ENCODE measurements around the gene MED13. TPM values are rescaled to one million over a fixed set of nuclear protein-coding genes. Genes with fewer than 3 reads are reported as not detected.
"Not testable (repeated sequence)": the region's sequence is repeated elsewhere in the genome, so short reads cannot be mapped to it uniquely, and the experiment has no call there.

The MED13 gene
- total and polyA plus RNA-seq, 5 experiments from 2014 or later: 2.1 to 82.4 (median 3.7) TPM

DNA sequence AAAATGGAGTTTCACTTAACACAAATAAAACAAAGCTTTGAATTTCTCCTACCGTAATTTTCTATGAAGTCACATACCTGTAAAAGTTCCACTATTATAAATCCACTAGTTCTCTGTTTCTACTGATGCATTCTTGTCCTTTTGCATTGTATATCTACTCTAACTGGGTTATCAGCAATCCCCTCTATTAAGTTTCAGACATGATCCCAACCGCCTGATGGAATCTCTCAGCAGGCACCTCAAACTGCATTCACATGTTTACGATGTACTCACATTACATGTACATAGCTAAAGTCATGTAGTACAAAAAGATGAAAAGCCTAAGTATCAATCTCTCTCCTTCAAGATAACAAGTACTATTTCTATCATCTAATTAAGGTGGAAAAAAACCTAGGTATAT lies 64.9 kb downstream of the MED13 start:
- no peaks in the 10 kb centered on the region for H3K27me3 Mint-ChIP-seq
- no peak overlapping the region for H3K4me3 Mint-ChIP-seq
- peaks cover 1 to 37% (median 5%) of the 10 kb centered on the region in 3 donors for H3K36me3 Mint-ChIP-seq
- POLR2A ChIA-PET: interaction anchor here (0.5 kb wide), 1 partner anchor 770 kb away, joined by 6 read pairs; no protein-coding TSS in a partner anchor
- DNase-seq: no peak
- H3K4me1 Mint-ChIP-seq: peaks cover 25 to 56% (median 38%) of the 10 kb centered on the region in 4 donors
- peak overlapping the region in 4 of 10 donors; percentile 0 to 78 (median 20) for H3K27ac Mint-ChIP-seq
- no peak for ATAC-seq
- H3K9me3 Mint-ChIP-seq: no peaks in the 10 kb centered on the region

- ATAC-seq, H3K27me3 Mint-ChIP-seq, H3K9me3 Mint-ChIP-seq, H3K4me3 Mint-ChIP-seq, DNase-seq, POLR2A ChIA-PET: not testable (repeated sequence)
- H3K27ac Mint-ChIP-seq: peak overlapping the region in 5 of 10 donors; percentile 19 to 78 (median 30)
- H3K4me1 Mint-ChIP-seq: peaks cover 20 to 44% (median 30%) of the 10 kb centered on the region in 4 donors
- peaks cover 0 to 38% (median 1%) of the 10 kb centered on the region in 3 donors for H3K36me3 Mint-ChIP-seq
These were observed 66.5 kb downstream of the MED13 start for GRCh38 chr17:61998534-61998933.

- peak overlapping the region in 1 of 10 donors; percentile 23 for H3K27ac Mint-ChIP-seq
- H3K4me1 Mint-ChIP-seq: peaks cover 20 to 44% (median 30%) of the 10 kb centered on the region in 4 donors
- no peaks in the 10 kb centered on the region for H3K9me3 Mint-ChIP-seq
- no peak overlapping the region for H3K4me3 Mint-ChIP-seq
- H3K36me3 Mint-ChIP-seq: peaks cover 0 to 42% (median 1%) of the 10 kb centered on the region in 3 donors
- ATAC-seq: no peak
- DNase-seq: no peak
- POLR2A ChIA-PET: no interaction called here
- no peaks in the 10 kb centered on the region for H3K27me3 Mint-ChIP-seq
These were observed 67.4 kb downstream of the MED13 start for GRCh38 chr17:61997664-61998063.

DNA sequence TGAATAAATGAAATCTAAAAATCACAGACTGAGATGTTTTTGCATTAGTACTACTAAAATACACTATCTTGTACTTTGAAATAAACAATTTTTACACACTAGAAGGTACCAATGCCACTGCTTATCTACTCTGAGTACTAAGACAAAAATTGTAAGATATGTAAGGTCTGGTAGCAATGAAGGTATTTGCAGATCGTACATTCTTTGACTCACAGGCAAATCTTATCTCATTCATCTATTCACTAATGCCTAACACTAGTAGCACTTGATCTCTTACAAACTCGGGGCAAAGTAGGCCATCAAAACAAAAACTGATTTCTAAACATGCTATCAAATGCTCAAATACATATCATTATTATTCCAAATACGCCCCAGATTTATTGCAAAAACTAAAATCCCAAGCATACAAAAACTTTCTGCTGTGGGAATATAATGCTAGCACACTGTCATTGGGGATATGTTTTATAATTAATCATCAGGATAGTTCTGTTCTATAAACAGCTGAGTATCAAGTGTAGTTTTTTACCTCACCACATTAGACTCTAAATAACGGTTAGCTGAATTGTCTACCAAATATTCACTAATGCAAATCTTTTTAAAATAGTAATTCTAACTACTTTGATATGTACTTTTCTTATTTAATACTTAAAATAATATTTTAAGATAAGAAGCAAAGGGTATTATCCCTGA lies 68.0 kb downstream of the MED13 start:
- peaks cover 0 to 47% (median 1%) of the 10 kb centered on the region in 3 donors for H3K36me3 Mint-ChIP-seq
- ATAC-seq: no peak
- H3K4me1 Mint-ChIP-seq: peaks cover 20 to 44% (median 29%) of the 10 kb centered on the region in 4 donors
- H3K9me3 Mint-ChIP-seq: no peaks in the 10 kb centered on the region
- no peak for DNase-seq
- H3K4me3 Mint-ChIP-seq: no peak overlapping the region
- peak overlapping the region in 3 of 10 donors; percentile 4 to 80 (median 41) for H3K27ac Mint-ChIP-seq
- POLR2A ChIA-PET: no interaction called here
- no peaks in the 10 kb centered on the region for H3K27me3 Mint-ChIP-seq

DNA sequence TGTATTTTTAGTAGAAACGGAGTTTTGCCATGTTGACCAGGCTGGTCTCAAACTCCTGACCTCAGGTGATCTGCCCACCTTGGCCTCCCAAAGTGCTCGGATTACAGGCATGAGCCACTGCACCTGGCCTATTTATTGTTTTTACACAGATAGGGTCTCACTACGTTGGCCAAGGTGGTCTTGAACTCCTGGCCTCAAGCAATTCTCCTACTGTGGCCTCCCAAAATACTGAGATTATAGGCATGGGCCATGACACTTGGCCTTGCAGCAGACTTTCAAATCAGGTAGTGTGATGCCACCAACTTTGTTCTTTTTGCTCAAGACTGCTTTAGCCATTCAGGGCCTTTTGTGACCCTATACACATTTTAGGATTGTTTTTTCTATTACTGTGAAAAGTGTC lies 75.6 kb downstream of the MED13 start:
- H3K4me1 Mint-ChIP-seq: peaks cover 0 to 2% (median 1%) of the 10 kb centered on the region in 4 donors
- POLR2A ChIA-PET: no interaction called here
- DNase-seq (no peak), ATAC-seq (no peak)
- no peaks in the 10 kb centered on the region for H3K27me3 Mint-ChIP-seq
- H3K27ac Mint-ChIP-seq: no peak overlapping the region
- no peaks in the 10 kb centered on the region for H3K9me3 Mint-ChIP-seq
- peaks cover 0 to 78% (median 5%) of the 10 kb centered on the region in 3 donors for H3K36me3 Mint-ChIP-seq
- H3K4me3 Mint-ChIP-seq: no peak overlapping the region

DNA sequence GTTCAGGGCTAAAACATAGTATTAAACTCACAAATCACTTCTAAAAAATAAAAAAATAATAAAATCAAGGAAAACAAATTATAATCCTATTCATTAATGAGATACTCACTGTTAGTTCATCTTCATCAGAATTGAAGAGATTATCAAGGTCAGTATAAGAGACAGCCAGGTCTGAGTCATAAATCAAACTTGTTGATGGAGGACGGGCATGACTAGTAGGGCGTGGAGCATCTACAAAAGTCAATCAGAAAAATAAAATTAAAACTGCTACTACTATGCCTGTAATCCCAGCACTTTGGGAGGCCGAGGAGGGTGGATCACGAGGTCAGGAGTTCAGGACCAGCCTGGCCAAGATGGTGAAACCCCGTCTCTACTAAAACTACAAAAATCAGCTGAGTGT lies 78.2 kb downstream of the MED13 start:
- ATAC-seq (no peak), DNase-seq (no peak)
- Mint-ChIP-seq H3K4me1 (peaks cover 0 to 9% (median 2%) of the 10 kb centered on the region in 4 donors), H3K27ac (peak overlapping the region in 3 of 10 donors; percentile 7 to 29 (median 28)), H3K27me3 (no peaks in the 10 kb centered on the region), H3K36me3 (peaks cover 0 to 79% (median 14%) of the 10 kb centered on the region in 3 donors), H3K4me3 (no peak overlapping the region), H3K9me3 (no peaks in the 10 kb centered on the region)
- POLR2A ChIA-PET: no interaction called here

- peaks cover 5 to 20% (median 15%) of the 10 kb centered on the region in 4 donors for H3K4me1 Mint-ChIP-seq
- POLR2A ChIA-PET: no interaction called here
- no peak for DNase-seq
- peaks cover 5 to 81% (median 16%) of the 10 kb centered on the region in 3 donors for H3K36me3 Mint-ChIP-seq
- H3K9me3 Mint-ChIP-seq: no peaks in the 10 kb centered on the region
- ATAC-seq: no peak
- no peak overlapping the region for H3K4me3 Mint-ChIP-seq
- H3K27me3 Mint-ChIP-seq: no peaks in the 10 kb centered on the region
- no peak overlapping the region for H3K27ac Mint-ChIP-seq
These were observed 80.3 kb downstream of the MED13 start for GRCh38 chr17:61984821-61985220.

GRCh38 chr17:61981323-61981722 lies 83.8 kb downstream of the MED13 start:
- H3K4me3 Mint-ChIP-seq: no peak overlapping the region
- no peaks in the 10 kb centered on the region for H3K27me3 Mint-ChIP-seq
- DNase-seq: no peak
- no peak for ATAC-seq
- POLR2A ChIA-PET: interaction anchor here (1.1 kb wide), 1 partner anchor 13 kb away, joined by 3 read pairs; no protein-coding TSS in a partner anchor
- H3K4me1 Mint-ChIP-seq: peaks cover 7 to 24% (median 19%) of the 10 kb centered on the region in 4 donors
- peaks cover 5 to 87% (median 26%) of the 10 kb centered on the region in 3 donors for H3K36me3 Mint-ChIP-seq
- no peaks in the 10 kb centered on the region for H3K9me3 Mint-ChIP-seq
- peak overlapping the region in 6 of 10 donors; percentile 0 to 77 (median 52) for H3K27ac Mint-ChIP-seq

GRCh38 chr17:61980535-61980934 lies 84.5 kb downstream of the MED13 start:
- Mint-ChIP-seq H3K27ac (peak overlapping the region in 7 of 10 donors; percentile 1 to 48 (median 16)), H3K27me3 (no peaks in the 10 kb centered on the region), H3K4me1 (peaks cover 10 to 28% (median 19%) of the 10 kb centered on the region in 4 donors), H3K36me3 (peaks cover 5 to 88% (median 26%) of the 10 kb centered on the region in 3 donors), H3K9me3 (no peaks in the 10 kb centered on the region), H3K4me3 (no peak overlapping the region)
- DNase-seq: no peak
- POLR2A ChIA-PET: interaction anchor here (1.1 kb wide), 1 partner anchor 12 kb away, joined by 3 read pairs; no protein-coding TSS in a partner anchor
- no peak for ATAC-seq

DNA sequence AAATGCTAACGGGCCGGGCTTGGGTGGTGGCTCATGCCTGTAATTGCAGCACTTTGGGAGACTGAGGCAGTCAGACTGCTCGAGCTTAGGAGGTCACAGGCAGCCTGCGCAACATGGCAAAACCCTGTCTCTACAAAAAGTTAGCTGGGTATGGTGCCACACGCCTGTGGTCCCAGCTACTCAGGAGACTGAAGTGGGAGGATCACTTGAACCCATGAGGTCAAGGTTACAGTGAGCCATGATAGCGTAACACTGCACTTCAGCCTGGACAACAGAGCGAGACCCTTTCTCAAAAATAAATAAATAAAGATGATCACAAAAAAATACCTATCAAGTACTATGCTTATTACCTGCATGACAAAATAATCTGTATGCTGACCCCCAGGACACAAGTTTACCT lies 91.0 kb downstream of the MED13 start:
- peak overlapping the region in 4 of 10 donors; percentile 2 to 79 (median 30) for H3K27ac Mint-ChIP-seq

GRCh38 chr17:61972311-61972710 lies 92.8 kb downstream of the MED13 start:
- Mint-ChIP-seq H3K36me3 (peaks cover 0 to 80% (median 18%) of the 10 kb centered on the region in 3 donors), H3K9me3 (no peaks in the 10 kb centered on the region), H3K27ac (no peak overlapping the region), H3K4me3 (no peak overlapping the region), H3K4me1 (peaks cover 5 to 18% (median 14%) of the 10 kb centered on the region in 4 donors), H3K27me3 (no peaks in the 10 kb centered on the region)
- POLR2A ChIA-PET: no interaction called here
- no peak for ATAC-seq
- DNase-seq: no peak

More for the DNA sequence above, 91.0 kb downstream of the MED13 start:
- Mint-ChIP-seq H3K9me3 (no peaks in the 10 kb centered on the region), H3K4me3 (no peak overlapping the region), H3K4me1 (peaks cover 5 to 21% (median 15%) of the 10 kb centered on the region in 4 donors), H3K36me3 (peaks cover 0 to 84% (median 22%) of the 10 kb centered on the region in 3 donors), H3K27me3 (no peaks in the 10 kb centered on the region)
- POLR2A ChIA-PET: interaction anchor here (0.6 kb wide), 1 partner anchor 15 kb away, joined by 6 read pairs; no protein-coding TSS in a partner anchor
- no peak for DNase-seq
- ATAC-seq: no peak

DNA sequence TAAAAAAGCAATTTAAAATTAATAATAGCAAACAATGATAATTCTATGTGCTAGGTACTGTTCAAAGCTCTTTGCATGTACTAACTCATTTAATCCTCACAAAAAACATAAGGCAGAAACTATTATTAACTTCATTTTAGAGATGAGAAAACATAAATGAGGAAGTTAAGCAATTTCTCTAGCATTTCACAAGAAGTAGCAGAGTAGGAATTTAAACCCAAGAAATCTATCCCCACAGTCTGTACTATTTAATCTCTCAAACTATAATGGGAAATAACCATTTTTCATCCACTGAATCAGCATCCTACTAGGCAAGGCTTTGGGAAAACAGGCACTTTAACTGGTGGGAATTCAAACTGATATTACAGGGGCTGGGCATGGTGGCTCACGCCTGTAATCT lies 95.0 kb downstream of the MED13 start:
- H3K4me3 Mint-ChIP-seq: no peak overlapping the region
- POLR2A ChIA-PET: no interaction called here
- peak overlapping the region in 1 of 10 donors; percentile 32 for H3K27ac Mint-ChIP-seq
- H3K9me3 Mint-ChIP-seq: no peaks in the 10 kb centered on the region
- DNase-seq: no peak
- peaks cover 0 to 81% (median 14%) of the 10 kb centered on the region in 3 donors for H3K36me3 Mint-ChIP-seq
- ATAC-seq: no peak
- no peaks in the 10 kb centered on the region for H3K27me3 Mint-ChIP-seq
- H3K4me1 Mint-ChIP-seq: peaks cover 7 to 11% (median 8%) of the 10 kb centered on the region in 4 donors

DNA sequence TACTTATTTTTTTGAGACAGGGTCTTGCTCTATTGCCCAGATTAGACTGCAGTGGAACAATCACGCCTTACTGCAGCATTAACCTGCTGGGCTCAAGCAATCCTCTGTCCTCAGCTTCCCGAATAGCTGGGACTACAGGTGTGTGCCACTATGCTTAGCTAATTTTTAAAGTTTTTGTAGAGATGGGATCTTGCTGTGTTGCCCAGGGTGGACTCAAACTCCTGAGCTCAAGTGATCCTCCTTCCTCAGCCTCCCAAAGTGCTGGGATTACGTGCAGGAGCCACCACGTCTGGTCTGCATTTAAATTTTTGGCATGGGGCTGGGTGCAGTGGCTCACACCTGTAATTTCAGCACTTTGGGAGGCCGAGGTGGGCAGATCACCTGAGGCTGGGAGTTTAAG lies 96.3 kb downstream of the MED13 start:
- DNase-seq: no peak
- Mint-ChIP-seq H3K27me3 (no peaks in the 10 kb centered on the region), H3K27ac (peak overlapping the region in 1 of 10 donors; percentile 29), H3K36me3 (peaks cover 0 to 81% (median 14%) of the 10 kb centered on the region in 3 donors), H3K4me3 (no peak overlapping the region), H3K4me1 (peaks cover 0 to 8% (median 2%) of the 10 kb centered on the region in 4 donors), H3K9me3 (no peaks in the 10 kb centered on the region)
- POLR2A ChIA-PET: interaction anchor here (0.8 kb wide), 1 partner anchor 12 kb away, joined by 3 read pairs; no protein-coding TSS in a partner anchor
- ATAC-seq: no peak
